Measurements from ENCODE around the gene TTC39C.

The TTC39C gene

DNA sequence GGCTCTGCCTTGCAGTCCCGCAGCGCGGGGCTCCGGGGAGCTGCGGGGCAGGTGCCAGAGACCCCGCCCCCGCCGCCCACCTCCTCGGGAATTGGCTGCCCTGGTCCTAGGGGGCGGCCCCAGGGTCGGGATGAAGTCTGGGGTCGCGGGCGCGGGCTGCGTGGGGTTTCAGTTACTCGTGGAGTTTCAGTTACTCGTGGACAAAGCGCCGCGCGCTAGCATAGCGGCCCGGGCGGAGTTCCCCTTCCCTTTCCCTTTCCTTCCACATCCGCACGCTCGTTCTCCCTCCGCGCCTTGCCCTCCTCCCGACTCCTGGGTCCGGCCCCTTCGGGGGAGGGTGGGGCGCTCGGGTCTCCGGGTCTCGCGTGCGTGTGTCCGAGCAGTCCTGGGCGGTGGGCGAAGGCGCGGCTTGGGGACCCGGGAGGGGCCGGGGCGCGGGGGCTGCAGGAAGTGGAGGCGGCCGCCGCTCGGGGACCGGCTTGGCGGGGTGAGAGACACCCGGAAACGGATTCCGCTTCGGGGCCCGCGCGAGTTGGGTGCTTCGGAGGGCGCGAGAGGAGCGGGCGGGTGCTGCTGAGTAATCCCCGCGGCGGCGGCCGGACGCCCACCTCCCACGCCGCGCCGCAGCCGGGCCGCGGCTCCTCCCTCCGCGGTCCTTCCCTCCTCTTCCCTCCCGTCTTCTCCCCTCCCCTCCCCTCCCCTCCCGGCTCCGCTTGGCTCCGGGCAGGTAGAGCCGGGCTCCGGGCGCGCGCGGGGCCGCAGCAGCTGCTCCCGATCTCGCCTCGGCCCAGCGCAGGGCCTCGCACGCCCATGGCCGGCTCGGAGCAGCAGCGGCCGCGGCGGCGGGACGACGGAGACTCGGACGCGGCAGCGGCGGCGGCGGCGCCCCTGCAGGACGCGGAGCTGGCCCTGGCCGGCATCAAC is at the start of gene TTC39C:
Gene TTC39C, plus strand, starts transcription at position 693 of the 924 bp plus-strand sequence. Its CDS starts 118 bp downstream, at position 811.
- DNase-seq, result peak; percentile 60

DNA sequence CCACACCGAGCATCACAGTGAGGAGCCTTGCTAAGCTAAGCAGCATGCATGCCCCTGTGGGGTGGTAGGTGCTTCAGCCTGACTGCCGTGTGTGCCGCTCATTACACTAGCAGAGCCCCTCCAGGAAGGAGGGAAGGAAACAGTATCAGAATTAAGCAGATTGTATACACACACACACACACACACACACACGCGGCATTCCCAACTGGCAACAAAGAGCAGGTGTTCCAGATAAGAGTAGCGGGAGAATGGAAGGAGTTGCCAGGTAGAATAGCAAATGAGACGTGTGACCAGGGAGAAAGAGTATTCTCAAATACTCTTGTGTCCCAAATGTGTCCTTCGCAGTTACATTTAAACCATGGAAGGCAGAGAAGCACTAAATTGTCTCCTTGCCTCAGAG is 47.6 kb upstream of the TTC39C start:
- no peak for DNase-seq

DNA sequence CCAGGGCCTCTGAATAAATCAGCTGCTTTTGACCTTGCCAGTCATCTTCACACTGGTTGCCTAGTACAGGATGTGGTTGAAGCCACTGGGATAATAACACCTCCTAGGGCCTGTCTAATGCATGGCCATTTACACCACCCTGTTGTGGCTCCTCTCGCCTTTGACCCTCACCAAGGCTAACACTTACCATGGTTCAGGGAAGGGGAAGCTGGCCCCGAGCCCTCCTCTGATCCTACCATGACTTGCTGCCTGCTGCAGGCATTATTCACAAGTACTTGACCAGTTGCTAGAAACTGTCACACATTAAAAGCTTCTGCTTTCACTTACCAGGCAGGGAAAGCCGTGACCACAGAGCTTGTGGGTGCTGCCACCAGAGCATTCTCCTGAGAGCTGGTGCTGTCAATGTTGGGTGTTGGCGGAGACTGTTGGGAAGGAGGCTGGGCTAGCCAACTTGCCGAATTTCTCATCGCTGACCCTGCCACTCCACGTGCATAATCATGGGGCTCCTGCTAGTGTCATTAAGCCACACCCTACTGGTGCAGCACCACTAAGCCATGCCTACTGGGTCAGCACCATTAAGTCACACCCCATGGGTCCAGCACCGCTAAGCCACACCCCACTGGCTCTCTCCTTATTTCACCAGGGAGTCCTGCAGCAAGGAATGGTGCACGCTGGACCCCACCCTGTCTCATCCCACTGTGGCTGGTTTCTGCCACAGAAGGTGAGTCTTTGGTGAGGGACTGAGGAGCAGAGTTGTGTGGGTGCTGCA is 47.0 kb upstream of the TTC39C start:
- DNase-seq, result no peak

DNA sequence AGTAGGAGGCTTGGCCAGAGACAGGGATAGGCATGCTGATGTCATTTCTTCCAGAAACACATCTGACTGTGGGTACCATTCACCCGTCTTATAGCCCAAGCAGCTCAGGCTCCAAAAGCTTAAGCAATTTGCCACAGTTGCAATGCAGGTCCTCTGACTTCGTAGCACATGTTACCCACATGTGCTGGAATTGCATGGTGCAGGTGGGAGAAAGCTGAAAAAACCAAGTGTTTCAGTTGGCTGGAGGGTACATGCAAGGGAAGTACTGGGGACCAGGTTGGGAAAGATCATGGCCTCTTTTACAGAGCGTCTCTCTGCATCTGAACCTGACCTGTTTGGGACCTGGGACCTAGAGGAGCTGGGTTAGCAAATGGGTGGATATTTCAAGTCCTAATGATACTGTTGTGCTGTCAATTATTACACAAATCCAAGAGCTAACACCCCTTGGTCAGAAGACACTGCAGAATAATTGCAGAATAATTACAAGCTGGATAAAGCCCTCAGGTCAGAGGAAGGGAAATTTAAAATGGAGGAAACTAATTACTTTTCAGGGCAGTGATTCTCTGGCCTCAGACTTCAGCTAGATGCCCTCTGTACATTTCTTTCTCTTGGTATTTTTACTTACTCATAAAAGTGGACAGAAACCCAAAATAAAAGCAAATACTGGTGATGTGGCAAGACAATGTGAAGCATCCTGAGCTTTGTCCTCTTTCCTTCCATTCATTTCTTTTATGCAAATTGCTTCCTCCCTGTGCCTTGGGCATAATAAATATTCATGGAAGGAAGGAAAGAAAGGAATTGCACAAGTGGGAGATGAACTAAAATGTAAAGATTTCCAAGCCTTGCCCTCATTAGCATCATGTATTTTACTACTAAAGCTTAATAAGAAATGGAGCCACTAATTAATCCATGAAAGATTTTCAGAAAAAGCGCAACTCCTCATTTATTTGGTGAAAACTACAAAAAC is 45.6 kb upstream of the TTC39C start:
- DNase-seq, result no peak

DNA sequence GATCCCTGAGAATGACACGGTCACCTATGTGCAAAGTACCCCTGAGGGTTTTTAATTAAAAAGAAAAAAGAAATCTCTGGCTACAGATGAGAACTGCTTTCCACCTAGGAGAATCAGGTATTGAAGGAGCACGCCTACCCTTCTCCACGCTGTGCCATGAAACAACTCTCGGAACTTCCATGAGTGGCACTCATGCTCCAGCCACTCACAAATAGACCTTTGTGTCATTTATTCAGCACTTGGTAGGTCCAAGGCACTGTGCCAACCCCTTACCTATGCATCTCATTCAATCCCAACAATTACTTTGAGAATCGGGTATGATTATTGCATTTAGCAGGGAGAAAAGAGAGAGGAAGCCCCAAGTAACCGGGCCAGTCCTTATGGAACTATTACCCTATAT is 44.9 kb upstream of the TTC39C start:
- no peak for DNase-seq

DNA sequence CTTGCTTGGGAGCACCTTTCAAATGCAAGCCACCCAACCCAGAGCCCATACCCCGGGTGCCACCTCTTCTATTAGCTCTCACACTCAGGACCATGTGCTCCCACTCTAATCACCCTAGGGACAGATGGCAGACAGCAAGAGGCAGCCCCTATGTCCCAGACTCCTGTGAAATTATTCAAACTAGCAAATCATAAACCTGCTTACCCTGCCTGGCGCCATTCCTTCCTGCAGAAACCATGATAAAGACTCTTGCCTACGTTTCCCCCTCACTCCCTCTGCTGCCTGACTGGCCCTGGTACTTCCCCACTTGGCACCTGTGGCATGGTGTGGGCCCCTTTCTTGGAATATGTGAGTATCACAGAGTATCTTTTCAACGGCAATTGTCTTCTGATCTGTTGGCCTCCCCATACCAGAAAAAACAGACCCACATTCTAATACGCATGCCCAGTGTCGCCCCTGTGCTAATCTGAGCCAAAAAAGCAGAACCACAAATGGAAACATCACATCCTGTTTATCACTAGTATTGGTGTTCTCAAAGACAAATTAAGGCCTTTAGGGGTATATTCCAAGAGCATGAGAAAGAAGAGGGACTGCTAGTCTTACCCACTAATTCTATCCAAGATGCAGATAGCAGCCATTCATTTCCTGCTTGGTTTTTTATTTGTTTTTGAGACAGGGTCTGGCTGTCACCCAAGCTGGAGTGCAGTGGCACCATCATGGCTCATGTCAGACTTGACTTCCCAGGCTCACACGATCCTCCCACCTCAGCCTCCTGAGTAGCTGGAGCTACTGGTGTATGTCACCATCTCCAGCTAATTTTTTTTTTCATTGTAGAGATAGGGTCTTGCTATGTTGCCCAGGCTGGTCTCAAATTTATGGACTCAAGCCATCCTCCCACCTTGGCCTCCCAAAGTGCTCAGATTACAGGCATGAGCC is 44.1 kb upstream of the TTC39C start:
- DNase-seq, result no peak

DNA sequence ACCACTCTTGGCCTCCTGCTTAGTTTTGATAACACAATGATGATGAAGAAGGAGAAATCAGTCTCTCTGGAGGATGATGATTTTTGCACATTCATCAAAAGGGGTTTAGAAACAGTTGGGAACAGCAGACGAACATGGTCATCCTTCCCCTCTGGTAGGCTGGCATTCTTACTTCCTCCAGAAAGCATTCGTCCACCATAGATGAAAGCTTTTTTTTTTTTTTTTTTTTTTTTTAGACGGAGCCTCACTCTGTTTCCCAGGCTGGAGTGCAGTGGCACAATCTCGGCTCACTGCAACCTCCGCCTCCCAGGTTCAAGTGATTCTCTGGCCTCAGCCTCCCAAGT is 43.5 kb upstream of the TTC39C start:
- no peak for DNase-seq

DNA sequence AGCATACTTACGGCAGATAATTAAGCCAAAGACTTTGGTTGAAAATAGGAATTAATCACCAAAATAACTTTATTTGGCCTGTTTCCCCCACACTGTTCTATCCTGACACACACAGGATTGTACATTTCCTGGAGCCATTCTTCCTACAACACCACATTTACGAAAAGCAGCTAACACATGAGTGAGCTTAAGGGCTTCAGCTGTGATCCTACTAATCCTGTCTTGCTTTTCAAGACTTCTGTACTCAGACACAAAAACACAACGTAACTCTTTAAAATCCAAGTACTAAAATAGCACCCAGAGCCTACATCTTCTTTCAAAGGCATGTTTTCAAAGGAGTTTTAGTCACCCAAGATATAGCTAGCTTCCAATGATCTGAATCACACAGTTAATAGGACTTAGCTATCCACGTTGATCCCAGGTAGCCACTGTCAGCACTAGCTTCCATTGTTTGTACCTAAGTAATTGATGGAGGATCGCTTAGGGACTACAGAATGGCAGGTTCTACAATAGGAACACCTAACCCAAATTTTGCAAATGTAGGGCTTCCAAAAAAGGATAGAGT is 42.8 kb upstream of the TTC39C start:
- no peak for DNase-seq

DNA sequence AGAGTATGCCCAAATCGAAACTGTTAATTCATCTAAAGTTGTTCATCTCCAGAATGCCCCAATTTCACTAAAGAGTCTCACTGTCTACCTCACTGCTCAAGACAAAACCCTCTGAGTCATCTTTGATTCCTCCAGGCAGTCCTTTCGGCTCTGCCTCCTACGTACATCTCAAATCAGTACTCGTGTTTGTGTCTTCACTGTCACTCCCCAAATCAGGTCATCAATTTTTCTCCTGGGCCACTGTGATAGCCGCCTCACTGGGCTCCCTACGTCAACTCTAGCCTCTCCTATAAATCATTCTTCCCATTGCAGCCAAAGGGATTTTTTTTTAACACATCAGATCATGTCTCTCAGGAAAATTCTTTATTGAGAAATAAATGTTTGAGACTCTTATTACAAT is 42.1 kb upstream of the TTC39C start:
- DNase-seq, result no peak

DNA sequence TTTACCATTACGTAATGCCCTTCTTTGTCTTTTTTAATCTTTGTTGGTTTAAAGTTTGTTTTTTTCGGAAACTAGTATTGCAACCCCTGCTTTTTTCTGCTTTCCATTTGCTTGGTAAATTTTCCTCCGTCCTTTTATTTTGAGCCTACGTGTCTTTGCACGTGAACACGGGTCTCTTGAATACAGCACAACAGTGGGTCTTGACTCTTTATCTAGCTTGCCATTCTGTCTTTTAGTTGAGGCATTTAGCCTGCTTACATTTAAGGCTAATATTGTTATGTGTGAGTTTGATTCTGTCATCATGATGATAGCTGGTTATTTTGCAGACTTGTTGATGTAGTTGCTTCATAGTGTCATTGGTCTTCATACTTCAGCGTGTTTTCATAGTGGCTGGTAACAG is 37.5 kb upstream of the TTC39C start:
- DNase-seq, result no peak

DNA sequence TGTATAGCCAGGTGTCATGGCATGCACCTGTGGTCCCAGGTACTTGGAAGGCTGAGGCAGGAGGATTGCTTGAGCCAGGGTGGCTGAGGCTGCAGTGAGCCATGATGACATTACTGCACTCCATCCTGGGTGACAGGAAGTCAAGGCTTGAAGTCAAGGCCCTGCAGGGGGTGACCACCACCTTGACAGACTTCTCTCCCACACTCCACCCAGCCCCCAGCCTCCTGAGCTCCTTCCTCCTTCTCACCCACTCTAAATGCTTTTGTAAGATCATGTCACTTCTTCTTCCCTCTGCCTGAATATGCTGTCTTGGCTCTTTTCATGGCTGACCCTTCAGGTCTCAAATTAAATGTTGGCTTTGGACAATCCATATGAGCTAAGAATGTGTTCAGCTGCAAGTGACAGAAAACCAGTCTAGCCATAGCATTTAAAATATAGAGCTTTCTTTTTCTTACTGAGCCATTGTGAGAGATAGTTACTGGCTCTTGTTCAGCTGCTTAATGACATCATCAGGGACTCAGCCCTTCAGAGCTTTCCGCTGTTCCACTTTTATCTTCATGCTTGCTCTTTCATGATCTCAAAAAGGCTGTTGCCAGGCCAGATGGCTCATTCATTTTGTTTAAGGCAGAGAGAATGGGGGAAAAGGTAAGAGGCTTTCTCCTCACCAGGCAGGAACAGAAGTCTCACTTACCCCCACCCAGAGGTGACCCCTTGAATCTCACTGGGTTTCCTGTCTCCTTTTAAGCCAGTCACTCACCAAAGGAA is 36.7 kb upstream of the TTC39C start:
- no peak for DNase-seq

DNA sequence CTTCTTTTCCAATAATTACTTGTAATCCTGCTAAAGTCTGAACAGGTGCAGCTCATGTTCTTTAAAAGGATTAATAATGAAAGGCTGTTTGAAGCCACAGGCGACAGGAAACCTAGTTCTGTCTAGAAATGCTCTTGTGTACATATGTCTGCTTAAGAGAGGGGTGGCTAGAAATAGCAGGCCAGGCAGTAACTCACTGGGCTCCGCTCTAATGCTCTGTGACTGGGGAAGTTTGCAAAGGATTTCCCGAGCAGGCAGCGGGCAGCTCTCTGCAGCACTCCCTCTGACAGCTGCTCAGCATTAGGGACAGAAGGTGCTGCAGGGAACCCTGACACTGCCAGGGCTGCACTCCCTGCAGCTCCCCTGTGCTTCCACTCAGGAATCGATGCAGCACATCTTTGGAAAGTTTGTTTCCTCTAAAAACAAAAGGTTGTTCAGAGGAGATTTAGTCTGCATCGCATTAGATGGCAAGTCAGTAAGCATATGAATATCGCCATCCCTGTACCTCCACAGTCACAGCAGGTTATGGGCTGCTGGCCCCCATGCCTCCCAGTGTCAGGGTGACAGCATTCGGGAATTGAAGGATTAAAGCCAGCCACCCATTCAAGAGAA is 33.1 kb upstream of the TTC39C start:
- no peak for DNase-seq

DNA sequence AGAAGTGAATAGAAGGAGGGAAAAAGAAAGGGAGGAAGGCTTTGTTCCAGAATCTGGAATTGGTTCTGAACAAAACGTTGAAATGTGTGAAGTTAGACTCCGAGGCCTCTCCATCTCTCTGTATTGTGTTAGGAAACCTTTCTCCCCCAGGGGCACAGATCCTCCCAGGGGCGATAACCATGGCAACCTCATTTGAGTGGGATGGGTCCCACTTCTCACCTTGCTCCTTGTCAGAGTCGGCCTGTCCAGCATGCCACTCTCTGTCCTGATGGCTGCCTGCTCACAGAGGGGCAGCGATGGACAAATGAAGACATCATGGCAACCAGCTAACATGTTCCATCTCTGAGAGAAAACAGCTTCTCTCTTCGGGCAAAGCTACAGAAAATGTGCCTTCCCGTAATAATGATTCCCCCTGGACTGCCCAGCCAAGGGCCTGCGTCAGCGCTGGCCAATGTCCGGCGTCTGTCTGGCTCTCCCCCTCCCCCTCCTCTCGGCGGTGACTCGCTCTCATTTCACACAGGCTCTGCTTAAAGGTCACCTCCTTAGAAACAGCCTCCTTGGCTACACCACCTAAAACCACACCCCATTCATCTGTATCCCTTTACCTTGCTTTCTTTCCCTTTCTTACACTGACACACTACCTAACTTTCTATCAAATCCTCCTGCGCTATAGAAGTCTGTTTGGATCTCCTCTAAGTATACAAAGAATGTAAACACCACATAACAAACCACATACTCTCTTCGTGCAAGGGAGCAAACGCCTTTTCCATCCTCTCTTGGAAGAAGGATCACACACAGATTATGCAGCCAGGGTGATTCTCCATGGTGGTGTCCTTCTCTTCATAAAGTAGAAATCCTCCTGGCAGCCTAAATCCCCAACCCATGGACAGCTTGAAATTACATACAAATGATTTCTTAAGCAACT is 32.1 kb upstream of the TTC39C start:
- peak; percentile 48 for DNase-seq

DNA sequence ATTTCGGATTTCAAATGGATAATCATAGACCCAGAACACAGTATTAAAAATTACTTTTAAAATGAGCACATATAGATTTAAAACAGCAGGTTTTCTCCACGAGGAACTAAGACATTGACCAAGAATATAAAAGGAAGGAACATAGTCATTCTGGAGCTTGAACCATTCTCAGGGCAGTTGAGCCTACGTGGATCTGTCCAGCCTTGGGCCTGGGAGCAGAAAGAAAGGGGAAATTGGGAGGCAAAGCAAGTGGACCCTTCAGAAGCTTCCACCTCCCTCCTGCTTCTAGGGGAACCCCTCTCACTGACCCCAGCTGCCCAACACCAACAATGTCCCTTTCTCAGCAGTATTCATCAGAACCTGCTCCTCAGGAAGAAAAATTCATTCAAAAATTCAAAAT is 31.4 kb upstream of the TTC39C start:
- no peak for DNase-seq

DNA sequence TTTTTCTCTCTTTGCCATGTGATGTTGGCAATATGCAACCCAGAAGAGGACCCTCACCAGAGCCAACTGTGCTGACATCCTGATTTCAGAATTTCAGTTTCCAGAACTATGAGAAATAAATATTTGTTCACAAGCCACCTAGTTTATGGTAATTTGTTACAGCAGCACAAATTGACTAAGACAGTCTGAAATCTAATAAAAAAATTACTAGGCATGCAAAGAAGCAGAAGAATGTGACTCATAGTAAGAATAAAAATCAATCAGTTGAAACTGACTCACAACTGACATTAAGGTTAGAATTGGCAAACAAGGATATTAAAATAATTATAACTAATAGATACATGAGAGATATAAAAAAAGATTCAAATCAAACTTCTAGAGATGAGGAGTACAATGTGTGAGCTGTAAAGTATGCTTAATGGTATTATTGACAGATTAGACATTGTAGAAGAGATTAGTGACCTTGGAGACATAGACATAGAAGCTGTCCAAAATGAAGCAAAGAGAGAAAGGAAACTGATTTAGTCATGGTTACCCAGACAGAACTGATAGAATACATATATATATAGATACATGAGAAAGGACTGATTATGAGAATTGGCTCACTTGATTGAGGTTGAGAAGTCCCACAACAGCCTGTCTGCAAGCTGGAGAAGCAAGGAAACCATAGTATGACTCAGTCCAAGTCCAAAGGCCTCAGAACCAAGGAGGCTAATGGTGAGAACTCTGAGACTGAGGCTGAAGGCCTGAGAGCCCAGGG is 27.8 kb upstream of the TTC39C start:
- no peak for DNase-seq

DNA sequence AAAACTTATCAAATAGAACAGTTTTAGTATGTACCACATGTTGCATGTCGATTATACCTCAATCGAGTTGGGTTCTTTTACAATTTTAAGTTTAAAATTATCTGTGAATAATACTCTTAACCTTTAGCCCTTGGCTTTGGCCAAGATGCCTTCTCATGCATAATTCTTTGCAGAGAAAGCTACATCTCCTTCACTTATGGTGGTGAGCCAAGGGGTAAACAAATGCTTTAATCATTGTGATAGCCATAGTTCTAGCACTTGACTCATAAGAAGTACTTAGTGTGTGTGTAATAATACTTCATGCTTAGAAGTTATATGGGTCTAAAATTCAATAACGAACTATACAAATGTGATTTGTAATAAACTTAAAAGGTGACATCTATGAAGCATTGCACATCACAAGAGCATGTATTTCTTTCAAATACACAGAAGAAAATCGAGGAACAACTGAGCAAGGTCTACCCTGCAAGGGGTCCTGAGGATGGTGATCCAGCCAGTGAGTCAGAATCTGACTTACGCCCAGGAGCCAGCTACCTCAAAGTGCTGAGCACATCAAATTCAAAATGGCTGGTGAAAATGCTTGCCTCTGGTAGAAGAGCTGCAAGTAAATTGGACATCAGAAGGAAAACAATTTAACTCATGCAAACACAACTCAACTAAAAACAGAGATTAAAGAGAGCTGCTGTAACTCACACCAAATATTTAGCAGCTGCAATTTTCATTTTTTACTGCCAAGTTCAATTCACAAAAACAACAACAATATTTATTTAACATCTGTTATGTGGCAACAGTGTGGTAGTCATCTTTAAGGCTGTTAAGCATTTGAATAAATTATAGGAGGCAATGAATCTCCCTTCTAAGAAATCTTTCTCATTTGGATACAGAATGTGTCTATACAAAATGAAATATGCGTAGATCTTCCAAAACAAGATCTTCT is 23.8 kb upstream of the TTC39C start:
- no peak for DNase-seq
